Naive B cell (primary cell): ENCODE data around the gene RBFOX1. TPM values are rescaled to one million over a fixed set of nuclear protein-coding genes. Genes with fewer than 3 reads are reported as not detected.

Source experiments
- ATAC-seq, 2 donors: fragments of 150-1000 bp; cut with Tn5 transposase; 2 replicates each; pipeline ENCODE4 v1.10.0; 2021; ENCODE audit warnings: low read depth in 2 of 2, mild to moderate bottlenecking in 2 of 2, moderate library complexity in 2 of 2
- DNase-seq: peaks from one replicate; pipeline ENCODE4 v3.0.0; 2022
- H3K27ac Mint-ChIP-seq, 6 donors: one replicate each; pipeline ENCODE4 v1.8.0; 2020 to 2022; ENCODE audit warnings: mild to moderate bottlenecking in 6 of 6, mixed read lengths in 6 of 6, moderate library complexity in 5 of 6, inconsistent platforms in 2 of 6
- H3K27me3 Mint-ChIP-seq, 3 donors: one replicate each; pipeline ENCODE4 v1.8.0; 2021 to 2022; ENCODE audit warnings: mixed read lengths in 3 of 3, mild to moderate bottlenecking in 1 of 3
- H3K36me3 Mint-ChIP-seq, 2 donors: one replicate each; pipeline ENCODE4 v1.8.0; 2020 to 2022; ENCODE audit warnings: mixed read lengths in 2 of 2, inconsistent platforms in 1 of 2, mild to moderate bottlenecking in 1 of 2
- H3K4me1 Mint-ChIP-seq, 3 donors: one replicate each; pipeline ENCODE4 v1.8.0; 2020 to 2022; ENCODE audit warnings: mixed read lengths in 3 of 3, inconsistent platforms in 1 of 3, mild to moderate bottlenecking in 1 of 3, moderate library complexity in 1 of 3
- H3K4me3 Mint-ChIP-seq, 8 donors: one replicate each; pipeline ENCODE4 v1.8.0; 2020 to 2022; ENCODE audit warnings: mild to moderate bottlenecking in 8 of 8, mixed read lengths in 8 of 8, moderate library complexity in 8 of 8, inconsistent platforms in 2 of 8
- H3K9me3 Mint-ChIP-seq, 7 donors: one replicate each; pipeline ENCODE4 v1.8.0; 2020 to 2022; ENCODE audit warnings: mixed read lengths in 7 of 7, mild to moderate bottlenecking in 5 of 7, inconsistent platforms in 2 of 7, moderate library complexity in 1 of 7
- polyA plus RNA-seq, 6 donors: library from polyadenylated mRNA; unstranded; fragments of 300-500 nt; fragmentation: Illumina TruSeq; gene quantifications; one replicate each; pipeline ENCODE4 v1.2.3, GENCODE V29; 2021; ENCODE audit warnings: low read depth in 6 of 6

Gene RBFOX1
- polyA plus RNA-seq, 6 donors from 2014 or later = not detected

- DNase-seq = no peak
- Mint-ChIP-seq H3K9me3 (peaks cover 0 to 13% (median 2%) of the 10 kb centered on the region in 7 donors), H3K4me1 (no peaks in the 10 kb centered on the region), H3K27ac (no peak overlapping the region), H3K27me3 (no peaks in the 10 kb centered on the region), H3K36me3 (no peaks in the 10 kb centered on the region), H3K4me3 (no peak overlapping the region)
- ATAC-seq = no peak
These were observed 273.2 kb downstream of the RBFOX1 start for GRCh38 chr16:7605812-7606211.

DNA sequence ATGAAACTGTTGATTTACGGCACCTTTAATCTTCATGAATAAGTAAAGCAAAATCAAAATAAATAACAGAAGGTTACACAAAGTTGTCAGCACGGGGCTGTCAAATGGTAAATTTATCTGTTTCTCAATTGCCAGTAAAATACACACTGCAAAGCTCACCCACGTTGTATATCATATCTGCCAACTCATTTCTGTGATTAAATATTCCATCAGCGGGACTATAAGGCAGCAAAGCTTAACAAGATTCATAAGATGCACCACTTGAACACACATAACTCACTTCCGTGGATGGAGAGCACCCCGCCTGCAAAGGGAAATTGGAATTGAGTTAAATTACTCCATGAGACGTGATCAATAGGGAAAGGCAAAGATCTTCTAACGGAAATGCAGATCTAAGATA is 280.0 kb downstream of the RBFOX1 start:
- H3K4me3 Mint-ChIP-seq = no peak overlapping the region
- H3K27ac Mint-ChIP-seq = no peak overlapping the region
- ATAC-seq (no peak), DNase-seq (no peak)
- H3K9me3 Mint-ChIP-seq = peaks cover 0 to 6% (median 2%) of the 10 kb centered on the region in 7 donors
- no peaks in the 10 kb centered on the region for H3K27me3 Mint-ChIP-seq
- H3K4me1 Mint-ChIP-seq = no peaks in the 10 kb centered on the region
- no peaks in the 10 kb centered on the region for H3K36me3 Mint-ChIP-seq

GRCh38 chr16:7613518-7613917 is 280.9 kb downstream of the RBFOX1 start:
- ATAC-seq = no peak
- Mint-ChIP-seq H3K9me3 (peaks cover 0 to 5% (median 0%) of the 10 kb centered on the region in 7 donors), H3K4me1 (no peaks in the 10 kb centered on the region), H3K36me3 (no peaks in the 10 kb centered on the region), H3K27ac (no peak overlapping the region), H3K4me3 (no peak overlapping the region), H3K27me3 (no peaks in the 10 kb centered on the region)
- no peak for DNase-seq

GRCh38 chr16:7614021-7614795 is 281.6 kb downstream of the RBFOX1 start:
- Mint-ChIP-seq H3K36me3 (no peaks in the 10 kb centered on the region), H3K4me3 (no peak overlapping the region), H3K9me3 (peaks cover 0 to 5% (median 0%) of the 10 kb centered on the region in 7 donors), H3K27me3 (no peaks in the 10 kb centered on the region), H3K4me1 (no peaks in the 10 kb centered on the region), H3K27ac (no peak overlapping the region)
- ATAC-seq (no peak), DNase-seq (no peak)

DNA sequence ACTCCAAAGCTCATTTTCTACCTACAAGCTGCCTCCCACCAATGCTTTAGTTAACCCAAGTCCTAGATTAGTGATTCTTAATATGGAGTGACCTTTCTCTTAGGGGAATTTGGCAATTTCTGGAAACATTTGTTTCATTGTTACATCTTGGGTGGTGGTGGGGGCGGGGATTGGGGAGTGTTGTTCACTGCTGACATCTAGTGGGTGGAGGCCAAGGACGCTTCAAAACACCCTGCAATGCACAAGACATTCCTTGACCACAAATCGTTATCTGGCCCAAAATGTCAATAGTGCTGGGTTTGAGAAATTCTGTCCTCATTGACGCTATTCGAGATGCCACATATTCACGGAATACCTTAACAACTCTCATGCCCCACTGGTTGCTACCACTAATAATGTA is 282.9 kb downstream of the RBFOX1 start:
- no peak for ATAC-seq
- Mint-ChIP-seq H3K27me3 (no peaks in the 10 kb centered on the region), H3K27ac (no peak overlapping the region), H3K4me1 (no peaks in the 10 kb centered on the region), H3K36me3 (no peaks in the 10 kb centered on the region), H3K9me3 (peaks cover 0 to 5% (median 0%) of the 10 kb centered on the region in 7 donors), H3K4me3 (no peak overlapping the region)
- DNase-seq = no peak

GRCh38 chr16:7624871-7625766 is 292.5 kb downstream of the RBFOX1 start:
- DNase-seq (no peak), ATAC-seq (no peak)
- peaks cover 0 to 11% (median 2%) of the 10 kb centered on the region in 7 donors for H3K9me3 Mint-ChIP-seq
- H3K4me1 Mint-ChIP-seq = no peaks in the 10 kb centered on the region
- H3K36me3 Mint-ChIP-seq = no peaks in the 10 kb centered on the region
- H3K27me3 Mint-ChIP-seq = peaks cover 0 to 3% (median 0%) of the 10 kb centered on the region in 3 donors
- H3K4me3 Mint-ChIP-seq = no peak overlapping the region
- no peak overlapping the region for H3K27ac Mint-ChIP-seq

DNA sequence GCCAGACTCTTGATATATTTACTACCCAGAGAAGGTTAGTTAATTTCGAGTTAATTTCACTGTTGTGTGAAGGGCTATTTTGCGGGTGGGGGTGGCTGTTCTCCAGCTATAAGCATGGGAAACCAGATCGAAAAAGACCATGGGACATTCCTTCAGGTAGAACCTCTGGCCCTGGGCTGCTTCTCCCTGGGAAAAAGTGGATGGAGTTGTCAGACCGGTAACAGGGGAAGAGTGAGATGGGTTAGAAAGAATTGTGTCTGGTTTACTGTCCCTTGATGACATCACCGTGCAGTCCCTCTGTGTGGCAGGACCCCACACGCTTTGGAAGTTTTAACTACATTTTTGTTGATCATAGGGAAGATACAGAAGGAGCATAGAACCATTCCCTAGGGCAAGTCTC is 296.3 kb downstream of the RBFOX1 start:
- ATAC-seq (no peak), DNase-seq (no peak)
- Mint-ChIP-seq H3K36me3 (no peaks in the 10 kb centered on the region), H3K4me3 (no peak overlapping the region), H3K9me3 (peaks cover 0 to 11% (median 3%) of the 10 kb centered on the region in 7 donors), H3K27me3 (peaks cover 0 to 3% (median 0%) of the 10 kb centered on the region in 3 donors), H3K27ac (no peak overlapping the region), H3K4me1 (no peaks in the 10 kb centered on the region)

DNA sequence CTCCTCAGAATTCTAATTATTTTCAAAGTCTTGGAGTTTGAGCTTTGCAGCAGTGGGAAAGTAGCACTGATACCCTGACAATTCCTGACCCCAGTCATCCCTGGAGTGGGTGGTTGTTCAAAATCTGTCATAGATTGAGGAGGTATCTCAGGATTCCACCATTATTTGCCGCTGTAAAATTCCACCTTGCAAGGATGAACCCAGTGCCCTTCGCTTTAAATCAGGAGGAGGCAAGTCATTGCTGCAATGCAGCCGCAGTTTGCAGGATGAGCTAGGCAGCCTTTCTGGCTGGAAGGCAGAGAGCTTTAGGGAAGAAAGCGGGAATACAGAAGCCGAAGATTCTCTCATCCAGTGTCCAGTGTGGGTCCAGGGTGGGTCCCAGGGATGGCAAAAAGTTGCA is 296.9 kb downstream of the RBFOX1 start:
- H3K27me3 Mint-ChIP-seq = peaks cover 0 to 3% (median 0%) of the 10 kb centered on the region in 3 donors
- no peak overlapping the region for H3K27ac Mint-ChIP-seq
- peaks cover 0 to 10% (median 3%) of the 10 kb centered on the region in 7 donors for H3K9me3 Mint-ChIP-seq
- no peak overlapping the region for H3K4me3 Mint-ChIP-seq
- DNase-seq (no peak), ATAC-seq (no peak)
- H3K4me1 Mint-ChIP-seq = no peaks in the 10 kb centered on the region
- H3K36me3 Mint-ChIP-seq = no peaks in the 10 kb centered on the region

DNA sequence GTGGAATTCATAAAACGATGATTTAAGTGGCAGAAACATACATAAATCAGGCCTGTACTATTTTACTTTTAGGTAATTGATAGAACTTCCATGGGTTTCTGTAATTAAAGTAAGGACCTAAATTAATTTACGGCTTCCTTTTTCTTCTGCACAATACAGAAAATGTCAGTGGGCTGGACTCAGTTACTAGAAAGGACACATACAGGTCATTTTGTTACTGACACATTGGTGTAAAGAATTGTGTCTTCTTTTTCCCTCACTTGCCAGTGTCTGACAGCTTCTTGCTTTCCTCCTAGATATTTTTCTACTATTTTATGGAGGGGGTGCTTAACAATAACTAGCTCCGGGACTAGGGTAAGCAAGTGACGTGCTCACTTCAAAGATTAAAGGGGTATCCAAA is 304.8 kb downstream of the RBFOX1 start:
- Mint-ChIP-seq H3K36me3 (no peaks in the 10 kb centered on the region), H3K27me3 (no peaks in the 10 kb centered on the region), H3K27ac (no peak overlapping the region), H3K4me1 (no peaks in the 10 kb centered on the region), H3K9me3 (peaks cover 0 to 10% (median 3%) of the 10 kb centered on the region in 7 donors), H3K4me3 (no peak overlapping the region)
- DNase-seq (no peak), ATAC-seq (no peak)

DNA sequence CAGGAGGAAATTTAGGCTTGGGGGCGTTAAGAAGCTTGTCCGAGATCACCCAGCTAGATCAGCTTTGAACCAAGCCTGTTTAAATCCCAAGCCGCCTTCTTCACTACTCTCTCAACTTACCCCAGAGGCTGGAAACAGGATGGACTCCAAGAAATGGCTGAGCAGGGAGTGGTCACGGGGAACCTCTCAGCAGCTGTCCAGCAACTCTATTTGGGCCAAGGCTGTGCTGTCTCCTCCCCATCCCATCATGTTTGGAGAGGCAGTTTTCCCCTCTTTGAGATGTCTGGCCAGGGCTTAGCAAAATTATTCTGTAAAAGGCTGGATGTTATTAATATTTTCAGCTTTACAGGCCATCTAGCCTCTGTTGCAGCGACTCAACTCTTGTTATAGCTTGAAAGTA is 305.7 kb downstream of the RBFOX1 start:
- Mint-ChIP-seq H3K27me3 (no peaks in the 10 kb centered on the region), H3K4me3 (no peak overlapping the region), H3K36me3 (no peaks in the 10 kb centered on the region), H3K9me3 (peaks cover 0 to 11% (median 3%) of the 10 kb centered on the region in 7 donors), H3K4me1 (no peaks in the 10 kb centered on the region), H3K27ac (no peak overlapping the region)
- ATAC-seq (no peak), DNase-seq (no peak)

DNA sequence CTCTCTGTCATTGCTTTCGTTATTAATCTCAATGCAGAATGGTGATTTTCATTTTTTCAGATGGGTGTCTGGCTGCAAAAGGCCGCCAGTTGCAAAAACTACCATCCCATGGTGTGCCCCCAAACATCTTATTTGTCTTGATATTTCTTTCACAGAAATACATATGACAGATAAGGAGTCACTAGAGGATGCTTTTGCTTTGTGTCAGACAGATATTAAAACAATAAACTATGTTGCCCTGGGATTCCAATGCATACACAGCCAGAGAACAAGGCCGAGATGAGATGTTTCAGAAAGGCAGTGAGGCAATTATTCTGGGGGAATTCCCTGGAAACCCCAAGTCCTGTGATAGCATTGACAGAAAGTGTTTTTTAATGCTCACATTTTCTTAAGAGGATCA is 307.7 kb downstream of the RBFOX1 start:
- Mint-ChIP-seq H3K36me3 (no peaks in the 10 kb centered on the region), H3K9me3 (peaks cover 0 to 9% (median 3%) of the 10 kb centered on the region in 7 donors), H3K4me1 (no peaks in the 10 kb centered on the region), H3K4me3 (no peak overlapping the region), H3K27ac (no peak overlapping the region), H3K27me3 (peaks cover 0 to 1% (median 0%) of the 10 kb centered on the region in 3 donors)
- ATAC-seq (no peak), DNase-seq (no peak)

- peaks cover 0 to 5% (median under 1%) of the 10 kb centered on the region in 7 donors for H3K9me3 Mint-ChIP-seq
- peaks cover 0 to 5% (median 0%) of the 10 kb centered on the region in 3 donors for H3K27me3 Mint-ChIP-seq
- no peak overlapping the region for H3K27ac Mint-ChIP-seq
- no peak overlapping the region for H3K4me3 Mint-ChIP-seq
- H3K4me1 Mint-ChIP-seq = no peaks in the 10 kb centered on the region
- H3K36me3 Mint-ChIP-seq = no peaks in the 10 kb centered on the region
- ATAC-seq (no peak), DNase-seq (no peak)
These were observed 311.5 kb downstream of the RBFOX1 start for GRCh38 chr16:7644176-7644575.

DNA sequence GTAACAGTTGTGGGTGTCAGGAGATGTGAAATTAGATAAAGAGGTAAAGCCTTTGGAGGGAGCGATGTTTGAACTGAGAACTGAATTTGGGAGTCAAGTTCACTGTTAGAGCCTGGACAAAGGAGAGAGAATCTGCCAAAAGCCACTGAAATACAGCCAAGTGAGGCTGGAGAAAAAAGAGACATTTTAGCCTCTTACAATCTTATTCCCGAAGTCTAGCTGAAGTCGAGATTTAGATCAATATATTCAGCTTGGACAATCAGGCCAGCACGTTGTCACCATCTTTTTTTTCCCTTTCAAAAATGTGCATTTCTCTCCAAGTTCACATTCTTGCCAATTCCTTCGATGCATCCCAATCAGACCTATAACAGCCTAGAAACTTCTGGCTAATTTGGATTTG is 312.2 kb downstream of the RBFOX1 start:
- ATAC-seq = no peak

More for the DNA sequence above, 312.2 kb downstream of the RBFOX1 start:
- H3K9me3 Mint-ChIP-seq = peaks cover 0 to 9% (median 0%) of the 10 kb centered on the region in 7 donors
- no peak for DNase-seq
- H3K36me3 Mint-ChIP-seq = no peaks in the 10 kb centered on the region
- no peak overlapping the region for H3K27ac Mint-ChIP-seq
- H3K27me3 Mint-ChIP-seq = peaks cover 0 to 5% (median 0%) of the 10 kb centered on the region in 3 donors
- H3K4me3 Mint-ChIP-seq = no peak overlapping the region
- peaks cover 0 to 3% (median 0%) of the 10 kb centered on the region in 3 donors for H3K4me1 Mint-ChIP-seq
